CD4-positive, alpha-beta T cell treated with Interleukin-6 at 100 ng/mL for 8 hours (primary cell): ENCODE measurements around the gene TUBB2A.
"Not testable (repeated sequence)": the region's sequence is repeated elsewhere in the genome, so short reads cannot be mapped to it uniquely, and the experiment has no call there.

Experiments
- DNase-seq: peaks from one replicate; pipeline ENCODE4 v3.0.0-alpha.2; 2020; ENCODE audit warnings: mixed read lengths, low spot score

TUBB2A gene

DNA sequence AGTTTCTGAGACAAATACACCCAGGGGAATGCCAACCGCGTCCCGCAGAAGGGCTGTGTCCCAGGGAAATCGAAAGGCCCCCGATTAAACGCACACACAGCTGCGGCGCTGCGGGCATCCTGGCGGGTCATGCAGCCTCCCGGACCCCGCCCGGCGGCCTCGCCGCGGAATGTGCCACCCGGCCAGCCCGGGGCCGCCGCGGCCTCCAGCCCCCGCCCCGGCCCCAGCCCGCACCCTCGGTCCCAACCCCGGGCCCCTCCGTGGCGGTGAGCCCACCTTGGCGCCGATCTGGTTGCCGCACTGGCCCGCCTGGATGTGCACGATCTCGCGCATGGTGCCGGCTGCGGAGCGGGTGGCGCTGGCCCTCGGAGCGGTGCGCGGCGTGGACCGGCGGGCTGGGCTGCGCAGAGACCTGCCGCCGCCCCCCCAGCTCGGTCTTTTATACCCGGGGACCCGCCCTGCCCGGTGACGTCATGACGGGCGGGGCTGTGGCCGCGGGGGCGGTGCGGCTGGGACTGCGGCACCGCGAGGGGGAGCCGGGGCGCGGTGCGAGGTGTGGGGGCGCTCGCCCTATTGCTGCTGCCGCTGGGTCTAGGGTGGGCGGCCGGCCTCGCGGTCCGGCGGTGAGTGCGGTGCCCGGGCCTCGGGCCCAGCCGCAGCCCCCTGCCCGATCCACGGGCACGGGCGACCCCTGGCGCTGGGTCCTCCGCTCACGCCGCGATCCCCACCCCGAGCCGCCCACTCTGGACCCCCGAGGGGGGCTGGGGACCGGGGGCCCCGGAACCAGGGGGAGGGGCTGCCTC lies at the start of gene TUBB2A:
Gene TUBB2A (minus strand): TSS at position 414 of the 803 bp plus-strand sequence. CDS start 81 bp downstream, at position 333.
- peak; percentile 86 for DNase-seq

DNA sequence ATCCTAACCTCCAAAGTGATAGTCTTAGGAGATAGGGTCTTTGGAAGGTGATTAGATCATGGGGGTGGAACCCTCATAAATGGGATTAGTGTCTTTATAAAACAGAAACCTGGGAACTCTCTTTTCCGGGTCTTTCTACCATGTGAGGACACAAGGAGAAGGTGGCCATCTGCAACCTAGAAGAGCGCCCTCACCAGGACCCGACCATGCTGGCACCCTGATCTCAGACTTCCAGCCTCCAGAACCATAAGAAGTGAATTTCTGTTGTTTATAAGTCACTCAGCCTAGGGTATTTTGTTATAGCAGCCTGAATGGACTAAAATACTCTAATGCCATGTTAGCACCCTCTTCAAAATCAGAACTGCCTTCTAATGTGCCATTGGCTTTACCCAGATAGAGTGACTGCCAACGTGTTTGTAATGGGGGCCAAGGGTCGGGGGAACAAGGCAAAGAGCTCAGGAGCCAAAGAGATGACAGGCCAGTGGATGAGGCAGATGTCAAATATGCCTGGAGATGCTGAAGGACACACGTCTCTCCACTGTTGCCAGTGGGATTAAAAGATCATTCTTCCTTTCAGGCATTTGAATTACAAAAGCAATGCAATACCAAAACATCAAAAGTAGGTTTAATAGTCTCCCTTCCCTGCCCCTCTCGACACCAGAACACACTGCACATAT lies 49.1 kb upstream of the TUBB2A start:
- no peak for DNase-seq

DNA sequence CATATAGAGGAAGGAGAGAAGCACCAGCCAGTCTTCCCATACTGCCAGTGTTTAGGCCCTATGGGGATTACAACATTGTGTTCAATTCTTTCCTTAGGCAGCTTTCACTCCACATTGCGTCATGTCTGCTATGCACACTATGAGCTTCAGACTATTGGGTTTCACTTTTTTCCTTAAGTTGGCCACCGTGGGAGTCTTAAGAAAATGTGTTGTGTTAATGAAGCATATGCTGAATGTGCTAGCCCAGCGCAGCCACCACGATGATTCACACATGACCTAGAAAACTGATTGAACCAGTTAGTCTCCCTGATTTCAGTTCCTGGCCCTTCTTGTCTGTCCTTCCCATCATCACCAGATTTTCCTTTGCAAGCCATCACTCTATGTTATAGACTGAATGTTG lies 48.6 kb upstream of the TUBB2A start:
- no peak for DNase-seq

DNA sequence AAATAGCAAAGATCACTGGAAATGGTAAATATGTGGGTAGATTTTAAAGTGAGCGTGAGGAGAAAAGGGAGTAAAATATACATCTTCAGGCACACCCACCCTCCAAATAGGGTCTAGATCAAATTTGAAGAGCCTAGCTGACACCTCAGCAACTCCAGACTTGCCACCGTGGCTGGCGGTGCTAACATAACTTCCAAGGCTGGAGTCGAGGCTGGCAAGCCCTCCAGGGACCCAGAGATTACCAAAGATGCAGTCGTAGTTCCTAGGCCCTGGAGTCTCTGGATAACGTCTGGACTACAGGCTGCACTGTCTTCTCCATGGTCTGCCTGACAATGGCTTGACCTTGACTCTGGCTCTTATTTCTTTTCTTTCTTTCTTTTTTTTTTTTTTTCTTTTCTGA lies 47.6 kb upstream of the TUBB2A start:
- no peak for DNase-seq

DNA sequence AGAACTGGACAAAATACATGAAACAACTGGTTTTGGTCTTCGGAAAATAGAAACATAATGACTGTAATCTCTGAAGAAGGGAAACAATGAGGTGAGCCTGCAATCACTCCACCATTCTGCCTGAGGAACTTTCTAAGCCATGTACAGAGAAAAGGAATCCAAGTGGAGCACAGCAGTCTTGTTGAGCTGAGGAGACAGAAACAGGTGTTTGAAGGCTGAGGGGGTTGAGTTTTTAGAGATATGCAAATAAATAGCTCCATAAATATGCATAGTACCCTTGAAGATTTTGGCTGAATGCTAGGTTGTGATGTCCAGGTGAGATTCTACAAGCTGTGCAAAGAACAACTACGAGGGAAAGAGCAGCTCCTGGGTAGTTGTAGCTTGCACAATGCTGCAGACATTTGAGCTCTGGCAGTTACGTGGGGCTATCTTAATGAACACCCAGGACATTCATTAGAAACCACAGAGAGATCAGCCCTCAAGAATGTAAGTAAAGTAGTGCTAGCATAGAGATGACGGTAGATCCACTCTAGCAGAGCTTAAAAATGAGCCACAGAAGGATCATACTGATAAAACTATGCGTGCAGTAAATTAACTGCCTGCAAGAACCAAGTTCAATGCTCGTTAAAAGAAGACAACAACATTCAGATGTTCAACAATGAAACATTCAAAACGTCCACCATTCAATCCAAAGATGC lies 45.8 kb upstream of the TUBB2A start:
- no peak for DNase-seq

DNA sequence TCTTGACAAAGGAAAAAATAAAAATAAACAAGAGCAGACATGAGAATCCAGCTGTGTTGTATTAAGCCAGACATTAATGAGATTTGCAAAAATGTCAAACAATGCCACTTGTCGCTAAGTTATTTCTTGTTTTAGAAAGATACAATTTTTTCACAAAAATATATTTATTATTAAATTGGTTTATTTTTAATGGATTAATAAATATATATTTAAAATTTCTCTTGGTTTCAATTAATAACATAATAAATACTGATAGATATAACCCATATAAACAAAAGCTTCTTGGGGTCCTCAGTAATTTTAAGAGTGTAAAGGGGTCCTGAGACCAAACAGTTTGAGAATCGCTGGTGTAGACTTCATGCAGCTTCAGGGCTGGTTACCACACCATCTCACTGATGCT lies 44.0 kb upstream of the TUBB2A start:
- DNase-seq: no peak

DNA sequence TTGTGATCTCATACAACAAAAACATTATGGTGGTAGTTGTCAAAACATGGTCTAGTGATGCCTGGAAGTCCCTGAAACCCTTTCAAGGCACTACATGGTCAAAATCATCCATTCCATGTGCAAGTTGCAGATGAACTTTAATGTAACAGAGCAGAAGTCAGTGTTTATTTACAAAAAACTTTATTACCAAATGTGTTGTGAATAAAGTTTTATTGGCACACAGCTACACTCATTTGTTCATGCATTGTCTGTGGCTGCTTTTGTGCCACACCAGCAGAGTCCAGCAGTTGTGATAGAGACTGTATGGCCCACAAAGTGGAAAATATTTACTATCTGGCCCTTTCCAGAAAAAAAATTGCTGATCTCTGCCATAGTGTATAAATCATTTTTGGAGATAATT lies 43.3 kb upstream of the TUBB2A start:
- no peak for DNase-seq

DNA sequence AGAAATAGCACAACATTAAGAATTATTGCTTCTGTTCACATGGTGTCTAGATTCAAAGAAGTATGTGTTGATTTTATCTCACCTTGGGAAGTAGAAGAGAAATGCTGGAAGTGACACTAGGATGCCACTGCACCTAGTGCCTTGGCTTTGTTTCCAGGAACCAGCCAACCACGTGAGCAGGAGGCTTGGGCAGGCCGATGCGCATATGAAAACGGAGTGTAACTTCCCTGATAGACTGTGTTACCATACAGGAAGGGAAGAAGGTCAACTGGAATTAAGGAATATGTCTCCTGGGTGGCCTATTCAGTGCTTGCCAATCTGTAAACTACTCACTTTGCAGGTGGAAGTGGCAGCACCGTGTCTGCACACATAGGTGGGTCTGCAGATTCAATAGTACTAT lies 42.0 kb upstream of the TUBB2A start:
- no peak for DNase-seq

DNA sequence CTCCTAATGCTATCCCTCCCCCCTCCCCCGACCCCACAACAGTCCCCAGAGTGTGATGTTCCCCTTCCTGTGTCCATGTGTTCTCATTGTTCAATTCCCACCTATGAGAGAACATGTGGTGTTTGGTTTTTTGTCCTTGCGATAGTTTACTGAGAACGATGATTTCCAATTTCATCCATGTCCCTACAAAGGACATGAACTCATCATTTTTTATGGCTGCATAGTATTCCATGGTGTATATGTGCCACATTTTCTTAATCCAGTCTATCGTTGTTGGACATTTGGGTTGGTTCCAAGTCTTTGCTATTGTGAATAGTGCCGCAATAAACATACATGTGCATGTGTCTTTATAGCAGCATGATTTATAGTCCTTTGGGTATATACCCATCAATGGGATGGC lies 40.4 kb upstream of the TUBB2A start:
- not testable (repeated sequence) for DNase-seq

DNA sequence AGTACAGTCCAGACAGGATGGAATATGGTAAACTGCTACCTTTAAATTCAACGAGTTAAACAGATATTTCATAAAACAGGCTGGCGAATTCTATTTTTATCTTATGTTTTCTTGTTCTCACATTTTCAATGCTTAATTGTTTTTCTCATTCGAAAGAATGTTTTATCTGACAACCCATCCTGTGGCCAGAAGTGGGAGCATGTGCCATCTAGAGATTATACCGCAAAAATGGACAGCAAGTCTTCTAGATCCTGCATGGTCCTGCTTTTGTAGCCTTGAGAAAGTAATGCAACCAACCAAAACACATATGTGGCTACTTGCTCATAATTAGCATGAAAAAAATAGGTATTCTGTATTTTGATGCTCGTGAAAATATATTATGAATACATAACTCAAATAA lies 39.4 kb upstream of the TUBB2A start:
- no peak for DNase-seq

DNA sequence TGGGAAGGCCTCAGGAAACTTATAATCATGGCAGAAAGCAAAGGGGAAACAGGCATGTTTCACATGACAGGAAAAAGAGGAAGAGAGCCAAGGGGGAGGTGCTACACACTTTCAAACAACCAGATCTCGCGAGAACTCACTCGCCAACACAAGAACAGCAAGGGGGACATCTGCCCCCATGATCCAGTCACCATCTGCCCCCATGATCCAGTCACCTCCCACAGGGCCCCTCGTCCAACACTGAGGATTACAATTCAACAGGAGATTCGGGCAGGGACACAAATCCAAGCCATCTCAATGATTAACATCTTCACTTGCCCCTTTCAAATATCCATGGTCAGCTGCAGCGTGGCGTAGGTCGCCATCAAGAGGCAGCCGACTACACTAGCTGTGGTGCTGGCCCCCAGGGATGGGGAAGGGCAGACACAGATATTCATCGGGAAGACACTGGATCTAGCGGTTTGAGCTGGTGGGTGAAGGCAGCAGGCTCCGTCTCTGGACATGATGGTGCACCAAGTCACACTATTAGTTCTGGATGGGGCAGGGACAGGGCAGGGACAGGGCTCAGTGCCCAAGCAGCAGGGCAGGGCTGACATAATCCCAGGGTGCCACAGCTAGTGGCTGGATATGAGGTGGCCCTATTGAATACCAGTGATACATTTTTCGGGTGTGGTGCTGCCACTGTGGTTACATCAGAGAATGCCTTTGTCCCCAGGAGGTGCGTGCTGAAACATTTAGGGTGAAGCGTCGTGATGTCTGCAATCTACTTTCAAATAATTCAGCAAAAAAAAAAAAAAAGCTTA lies 38.6 kb upstream of the TUBB2A start:
- DNase-seq: no peak

DNA sequence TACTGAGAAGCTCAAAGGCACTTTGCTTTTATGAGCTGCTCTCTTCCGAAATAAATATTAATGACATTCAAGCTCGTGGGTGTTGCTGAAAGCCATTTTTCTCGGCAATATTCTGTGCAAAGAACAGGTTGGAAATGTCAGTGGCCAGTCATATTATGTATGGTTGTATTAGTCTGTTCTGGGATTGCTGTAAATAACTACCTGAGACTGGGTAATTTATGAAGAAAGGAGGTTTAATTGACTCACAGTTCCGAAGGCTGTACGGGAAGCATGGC lies 38.0 kb upstream of the TUBB2A start:
- no peak for DNase-seq

DNA sequence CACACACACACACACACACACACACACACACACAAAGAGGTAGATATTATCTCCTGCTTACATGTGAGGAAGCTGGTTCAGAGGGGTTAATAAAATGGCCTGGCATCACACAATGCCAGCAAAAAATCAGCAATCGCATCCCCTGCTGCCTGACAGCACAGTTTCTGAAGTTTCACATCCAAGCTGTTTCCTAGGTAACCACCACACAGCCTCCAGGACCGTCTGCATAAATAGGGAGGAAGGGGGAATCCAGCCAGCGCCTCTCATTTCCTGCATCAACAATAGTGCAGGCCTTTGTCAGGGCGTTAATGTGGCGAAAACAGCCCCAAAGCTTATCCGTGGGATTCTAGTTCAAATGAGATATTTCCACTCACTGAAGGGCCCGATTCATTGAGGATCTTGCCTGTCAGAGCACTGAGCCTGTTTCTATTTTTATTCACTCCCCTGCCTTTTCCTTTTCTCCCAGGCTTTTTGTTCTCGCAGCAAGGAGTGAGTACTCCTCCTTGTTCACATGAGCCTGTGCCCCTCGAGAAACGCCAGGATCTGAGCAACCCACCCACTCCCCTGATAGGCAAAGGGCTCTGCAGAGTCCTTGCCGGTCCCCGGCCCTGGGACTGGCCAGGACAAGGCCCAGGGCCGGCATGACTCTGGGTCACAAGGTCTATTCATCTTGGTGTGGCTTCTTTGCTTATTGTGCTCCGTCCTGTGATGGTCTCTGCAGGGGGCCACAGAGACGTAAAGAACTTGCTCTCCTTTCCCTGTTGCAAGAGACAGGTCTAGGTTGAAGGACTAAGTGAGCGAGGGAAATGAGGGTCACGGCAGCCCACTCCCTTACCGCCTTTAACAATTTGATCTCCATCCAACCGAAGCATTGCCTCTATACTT lies 37.4 kb upstream of the TUBB2A start:
- DNase-seq: no peak

DNA sequence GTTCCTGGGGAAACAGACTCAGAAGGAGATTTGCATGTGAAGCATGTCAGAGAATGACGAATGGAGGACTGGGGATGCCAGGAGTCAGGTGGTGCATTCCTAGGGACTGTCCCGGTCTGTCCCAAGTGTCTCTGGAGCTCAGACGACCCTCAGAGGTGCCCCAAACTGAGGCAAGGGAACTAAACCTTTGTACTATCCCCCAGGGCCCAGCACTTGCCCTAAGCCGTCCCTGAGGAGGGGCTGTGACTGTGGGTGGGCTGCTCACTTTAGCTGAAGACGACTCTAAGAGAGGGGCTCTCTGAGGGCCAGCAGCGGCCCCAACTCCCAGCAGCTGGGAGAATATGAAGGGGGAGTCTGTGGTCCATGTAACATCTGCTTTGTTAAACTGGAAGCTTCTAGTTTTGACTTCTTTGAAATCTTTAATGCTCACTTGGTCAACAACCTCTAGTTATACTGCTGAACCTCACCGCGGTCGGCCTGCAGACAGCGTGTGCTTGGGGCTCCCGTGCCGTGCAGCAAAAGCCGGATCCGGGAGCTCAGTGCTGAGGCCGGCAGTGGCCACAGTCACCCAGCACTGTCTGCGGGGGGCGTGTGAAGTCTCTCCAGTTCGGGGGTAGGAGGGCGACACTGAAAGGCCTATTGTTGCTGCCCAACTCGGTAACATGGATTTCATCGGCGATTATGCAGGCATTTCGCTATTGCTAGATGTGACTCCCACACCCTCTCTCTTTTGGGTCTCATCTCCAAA lies 35.9 kb upstream of the TUBB2A start:
- no peak for DNase-seq

DNA sequence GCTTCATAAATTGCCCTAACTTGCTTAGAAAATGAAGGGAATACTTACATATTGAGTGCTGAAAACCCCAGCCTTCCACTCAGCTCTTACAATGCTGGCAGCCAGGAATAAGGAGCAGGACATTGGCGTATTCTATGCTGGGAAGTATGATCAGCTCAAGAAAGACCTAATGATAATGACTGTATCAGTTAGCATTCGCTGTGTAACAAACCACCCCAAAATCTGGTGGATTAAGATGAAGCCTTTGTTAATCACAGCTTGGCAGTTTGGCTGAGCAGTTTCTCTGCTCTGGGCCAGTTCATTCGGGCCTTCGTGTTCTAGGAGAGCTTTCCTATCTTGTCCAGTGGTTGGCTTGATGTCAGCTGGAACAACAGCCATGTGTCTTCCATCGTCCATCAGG lies 33.4 kb upstream of the TUBB2A start:
- no peak for DNase-seq

DNA sequence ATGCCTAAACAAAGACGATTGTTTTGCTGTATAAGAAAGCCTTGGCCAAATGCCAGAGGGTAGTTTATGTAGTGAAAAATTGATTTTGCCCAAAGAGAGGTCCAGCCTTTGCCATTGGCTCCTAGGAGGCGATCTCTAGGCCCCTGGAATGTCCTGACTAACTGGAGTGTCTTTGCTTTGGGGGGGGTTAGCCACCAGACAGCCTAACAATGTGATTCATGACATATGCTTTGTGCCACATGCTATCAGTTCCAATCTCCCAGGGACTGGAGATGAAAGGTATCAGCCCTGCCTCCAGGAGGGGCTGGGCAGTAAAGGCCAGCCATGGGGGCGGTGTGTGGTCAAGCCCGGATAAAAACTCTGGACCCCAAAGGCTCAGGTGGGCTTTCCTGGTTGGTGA lies 32.7 kb upstream of the TUBB2A start:
- no peak for DNase-seq

DNA sequence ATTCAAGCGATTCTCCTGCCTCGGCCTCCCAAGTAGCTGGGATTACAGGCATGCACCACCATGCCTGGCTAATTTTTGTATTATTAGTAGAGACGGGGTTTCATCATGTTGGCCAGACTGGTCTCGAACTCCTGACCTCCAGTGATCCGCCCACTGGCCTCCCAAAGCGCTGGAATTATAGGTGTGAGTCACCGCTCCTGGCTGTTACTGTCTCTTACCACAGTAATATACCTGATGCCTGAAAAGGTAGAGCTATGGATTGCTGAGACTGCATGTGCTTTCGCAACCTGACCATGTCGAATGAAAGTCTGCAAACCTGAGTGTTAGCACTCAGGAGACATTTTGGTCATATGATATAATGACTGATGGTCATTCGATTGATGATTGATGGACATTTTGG lies 31.8 kb upstream of the TUBB2A start:
- DNase-seq: not testable (repeated sequence)

DNA sequence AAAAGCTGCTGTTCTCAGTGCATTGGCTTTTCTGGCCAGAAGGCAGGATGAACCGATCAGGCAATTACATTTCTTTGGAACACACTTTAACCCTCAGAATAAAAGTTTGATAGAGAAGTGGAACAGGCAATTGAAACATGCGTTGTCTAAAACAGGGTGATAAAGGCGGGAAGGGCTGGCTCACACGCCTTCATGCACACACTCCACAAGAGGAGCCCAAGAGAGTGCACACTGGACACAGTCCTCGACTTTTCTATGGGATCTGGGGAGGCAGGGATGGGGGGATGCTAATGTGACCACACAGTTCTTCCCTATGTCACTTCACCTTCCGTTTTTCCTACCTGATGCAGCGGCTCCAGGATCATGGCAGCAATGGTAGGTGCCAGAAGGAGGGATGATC lies 30.9 kb upstream of the TUBB2A start:
- DNase-seq: no peak

DNA sequence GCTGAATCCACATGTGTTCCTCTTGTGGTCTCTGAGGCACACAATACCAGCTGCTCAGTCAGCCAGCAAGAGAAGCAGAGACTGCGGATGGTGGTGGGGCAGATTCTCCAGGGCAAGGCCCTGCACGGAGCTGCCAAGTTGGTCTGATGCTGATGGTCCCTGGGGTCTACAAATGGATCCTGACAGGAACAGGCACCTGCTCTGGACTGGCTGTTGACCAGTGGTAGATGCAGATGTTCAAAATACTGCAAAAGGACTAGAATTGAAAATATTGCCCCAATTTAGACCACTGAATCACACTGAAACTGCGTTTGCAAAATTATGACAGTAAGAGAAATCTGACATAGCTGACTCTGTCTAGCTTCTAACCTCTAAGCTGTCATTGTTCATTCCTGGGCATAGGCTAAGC lies 29.6 kb upstream of the TUBB2A start:
- no peak for DNase-seq

DNA sequence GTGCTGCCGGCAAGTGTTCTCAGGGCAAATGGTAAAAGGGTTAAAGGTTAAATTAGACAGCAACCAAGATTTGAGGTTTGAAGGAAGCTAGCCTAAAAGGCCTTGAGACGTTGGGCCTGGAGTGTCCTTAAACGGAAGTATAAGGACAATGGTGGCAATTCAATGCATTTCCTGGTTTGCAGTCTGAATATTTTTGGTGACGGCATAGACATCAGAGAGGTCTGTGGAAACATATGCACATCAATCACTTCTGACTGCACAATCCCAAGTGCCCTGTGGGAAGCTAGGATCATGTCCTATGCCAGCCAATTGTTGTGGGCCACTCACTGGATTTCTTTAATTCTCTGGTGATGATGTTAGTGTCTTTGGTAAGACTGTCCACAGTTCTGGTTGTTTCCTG lies 25.7 kb upstream of the TUBB2A start:
- no peak for DNase-seq

DNA sequence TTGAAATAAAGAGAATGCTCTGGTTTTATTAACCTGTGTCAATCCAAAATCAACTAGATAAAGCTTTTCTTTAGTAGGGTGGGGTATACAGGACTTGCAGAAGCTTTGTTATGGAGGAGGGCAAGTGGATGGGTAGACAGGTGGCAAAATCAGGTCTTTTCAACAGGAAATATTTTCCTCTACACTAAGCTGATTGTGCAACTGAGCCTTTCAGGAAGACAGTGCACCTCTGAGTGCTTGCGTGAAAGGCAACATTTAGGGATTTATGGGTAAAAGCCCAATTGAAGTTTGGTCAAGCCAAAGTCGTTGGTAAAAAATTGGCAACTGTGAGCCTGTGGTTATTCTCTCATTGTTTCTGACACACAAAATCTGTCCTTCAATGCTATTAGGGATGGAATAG lies 23.8 kb upstream of the TUBB2A start:
- no peak for DNase-seq
